ENCODE results near the gene MTF1.

Gene MTF1

GRCh38 chr1:37867784-37868183, 8.4 kb upstream of the MTF1 start:
- no peak for DNase-seq (ENCODE audit: low spot score)

- DNase-seq (ENCODE audit: low spot score), result no peak
Measured at GRCh38 chr1:37866491-37866890, 7.1 kb upstream of the MTF1 start.

GRCh38 chr1:37865348-37866120, 6.1 kb upstream of the MTF1 start:
- no peak for DNase-seq (ENCODE audit: low spot score)

DNA sequence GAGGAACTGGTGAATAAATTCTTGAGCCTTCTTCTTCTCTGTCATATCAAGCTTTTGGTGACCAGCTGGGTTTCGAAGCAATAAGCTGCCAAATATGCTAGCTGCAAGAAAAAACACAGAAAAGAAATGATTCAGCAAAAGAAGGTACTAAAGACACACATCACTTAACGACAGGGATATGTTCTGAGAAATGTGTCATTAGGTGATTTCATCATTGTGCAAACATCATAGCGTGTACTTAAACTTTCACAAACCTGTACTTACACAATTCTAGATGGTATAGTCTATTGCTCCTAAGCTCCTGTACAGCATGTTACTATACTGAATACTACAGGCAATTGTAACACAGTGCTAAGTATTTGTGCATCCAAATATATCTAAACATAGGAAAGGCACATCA, 2.9 kb upstream of the MTF1 start:
- DNase-seq (ENCODE audit: low spot score), result no peak

DNA sequence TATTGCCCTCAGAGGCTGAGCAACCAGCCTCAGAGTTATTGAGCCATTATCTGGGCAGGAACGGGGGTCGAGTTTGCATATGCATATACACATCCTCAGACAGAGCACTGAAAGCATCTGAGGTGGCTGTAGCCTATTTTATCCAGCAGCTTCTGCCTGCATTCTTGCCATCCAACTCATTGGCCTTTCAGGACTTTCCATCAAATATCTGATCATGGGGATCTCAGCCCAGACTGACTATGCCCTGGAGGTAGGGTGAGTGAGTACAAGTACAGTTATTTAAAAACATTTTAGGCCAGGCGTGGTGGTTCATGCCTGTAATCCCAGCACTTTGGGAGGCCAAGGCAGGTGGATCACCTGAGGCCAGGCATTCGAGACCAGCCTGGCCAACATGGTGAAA, 1.8 kb upstream of the MTF1 start:
- no peak for DNase-seq (ENCODE audit: low spot score)

GRCh38 chr1:37860346-37860666, 914 bp upstream of the MTF1 start:
- DNase-seq (ENCODE audit: low spot score), result no peak

- DNase-seq (ENCODE audit: low spot score), result no peak
Measured at GRCh38 chr1:37858931-37859506, 373 bp downstream of the MTF1 start.

GRCh38 chr1:37854406-37854805, 5.0 kb downstream of the MTF1 start:
- DNase-seq (ENCODE audit: low spot score), result no peak

DNA sequence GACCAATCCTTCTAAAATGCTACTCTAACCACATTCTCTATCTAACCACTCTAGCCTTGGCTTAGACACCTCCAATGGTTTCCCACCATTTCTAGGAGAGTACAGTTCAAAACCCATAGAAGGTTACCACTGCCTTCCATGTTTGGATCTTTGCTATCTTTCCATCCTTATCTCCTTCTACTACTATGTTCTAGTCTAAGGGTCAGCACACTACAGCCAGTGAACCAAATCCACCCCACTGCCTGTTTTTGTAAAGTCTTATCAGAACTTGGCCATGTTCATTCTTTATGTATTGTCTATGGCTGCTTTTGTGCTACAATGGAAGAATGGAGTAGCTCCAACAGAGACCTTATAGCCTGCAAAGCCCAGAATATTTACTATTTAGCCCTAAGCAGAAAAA, 6.2 kb downstream of the MTF1 start:
- DNase-seq (ENCODE audit: low spot score), result no peak

DNA sequence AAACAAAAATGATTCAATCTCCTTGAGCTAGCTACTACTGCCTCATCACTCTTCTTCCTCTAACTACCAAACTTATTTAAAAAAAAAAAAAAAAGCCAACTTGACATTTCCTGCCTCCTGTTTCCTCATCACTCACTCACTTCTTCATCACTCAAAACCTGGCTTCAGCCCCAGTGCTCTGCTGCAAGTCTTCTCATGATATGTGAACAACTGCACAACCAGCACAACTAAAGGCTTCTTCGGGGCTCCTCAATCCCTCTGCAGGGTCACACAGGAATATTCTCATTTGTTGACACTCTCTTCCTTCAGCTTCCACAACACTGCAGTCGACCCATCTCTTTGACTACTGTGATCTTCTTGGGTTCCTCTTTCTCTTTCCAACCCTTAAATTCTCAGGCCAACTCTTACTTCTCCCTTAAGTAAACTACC, 7.6 kb downstream of the MTF1 start:
- no peak for DNase-seq (ENCODE audit: low spot score)

DNA sequence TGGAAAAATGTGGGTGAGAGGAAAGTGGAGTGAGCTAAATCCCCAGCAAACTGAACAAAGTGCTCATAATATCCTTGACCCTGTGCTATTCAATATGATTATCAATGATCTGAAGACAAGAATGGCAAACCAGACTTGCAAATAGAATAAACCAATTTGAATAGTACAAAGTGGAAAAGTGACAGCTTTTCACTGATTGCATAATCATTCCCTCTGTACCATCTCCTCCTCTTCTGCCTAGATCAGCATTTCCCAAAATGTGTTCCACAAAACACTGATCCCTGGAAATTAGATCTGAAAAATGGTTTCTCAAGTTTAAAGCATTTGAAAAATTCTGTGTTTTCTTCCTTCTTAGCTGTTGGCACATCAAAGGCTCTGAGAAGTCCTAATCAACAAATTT, 8.1 kb downstream of the MTF1 start:
- no peak for DNase-seq (ENCODE audit: low spot score)

DNA sequence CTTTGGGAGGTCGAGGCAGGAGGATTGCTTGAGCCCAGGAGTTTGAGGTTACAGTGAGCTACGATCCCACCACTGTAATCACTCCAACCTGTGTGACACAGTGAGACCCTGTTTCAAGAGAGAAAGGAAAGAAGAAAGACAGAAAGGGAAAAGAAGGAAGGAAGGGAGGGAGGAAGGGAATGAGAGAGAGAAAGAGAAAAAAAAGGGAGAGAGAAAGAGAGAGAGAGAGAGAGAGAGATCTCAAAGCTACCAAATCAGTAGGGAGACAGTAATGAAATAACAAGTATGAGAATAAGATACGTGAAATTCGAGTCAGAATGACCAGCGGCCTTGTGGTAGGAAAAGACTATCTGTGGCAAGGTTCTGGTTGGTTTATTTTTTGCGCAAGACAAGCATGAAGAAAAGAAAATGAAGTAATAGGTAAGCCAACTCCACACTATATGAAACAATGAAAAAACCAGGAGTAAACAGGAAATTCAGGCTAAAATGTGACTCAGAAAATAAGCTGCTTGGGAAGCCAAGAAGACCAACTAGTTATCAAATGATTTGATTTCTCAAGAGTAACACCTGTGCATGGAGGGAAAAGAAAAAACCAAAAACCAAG, 8.9 kb downstream of the MTF1 start:
- no peak for DNase-seq (ENCODE audit: low spot score)

DNA sequence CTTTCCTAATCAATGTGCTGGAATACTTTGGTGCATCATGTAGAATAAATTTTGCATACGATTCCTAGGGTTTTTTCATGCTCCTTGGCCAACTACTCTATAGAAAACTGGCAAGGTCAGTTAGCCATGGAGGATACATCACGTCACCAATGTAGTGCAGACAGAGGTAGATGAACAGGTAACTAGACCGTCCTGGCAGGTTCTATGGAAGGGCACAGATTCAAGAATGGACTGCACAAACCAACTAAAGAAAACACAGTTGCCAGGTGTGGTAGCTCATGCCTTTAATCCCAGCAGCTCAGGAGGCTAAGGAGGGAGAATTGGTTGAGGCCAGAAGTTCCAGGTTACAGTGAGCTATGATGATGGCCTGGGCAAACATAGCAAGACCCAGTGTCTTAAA, 9.9 kb downstream of the MTF1 start:
- DNase-seq (ENCODE audit: low spot score), result no peak

GRCh38 chr1:37846647-37847339, 12.6 kb downstream of the MTF1 start:
- DNase-seq (ENCODE audit: low spot score), result no peak

- DNase-seq (ENCODE audit: low spot score), result no peak
Measured at GRCh38 chr1:37845786-37846185, 13.6 kb downstream of the MTF1 start.

DNA sequence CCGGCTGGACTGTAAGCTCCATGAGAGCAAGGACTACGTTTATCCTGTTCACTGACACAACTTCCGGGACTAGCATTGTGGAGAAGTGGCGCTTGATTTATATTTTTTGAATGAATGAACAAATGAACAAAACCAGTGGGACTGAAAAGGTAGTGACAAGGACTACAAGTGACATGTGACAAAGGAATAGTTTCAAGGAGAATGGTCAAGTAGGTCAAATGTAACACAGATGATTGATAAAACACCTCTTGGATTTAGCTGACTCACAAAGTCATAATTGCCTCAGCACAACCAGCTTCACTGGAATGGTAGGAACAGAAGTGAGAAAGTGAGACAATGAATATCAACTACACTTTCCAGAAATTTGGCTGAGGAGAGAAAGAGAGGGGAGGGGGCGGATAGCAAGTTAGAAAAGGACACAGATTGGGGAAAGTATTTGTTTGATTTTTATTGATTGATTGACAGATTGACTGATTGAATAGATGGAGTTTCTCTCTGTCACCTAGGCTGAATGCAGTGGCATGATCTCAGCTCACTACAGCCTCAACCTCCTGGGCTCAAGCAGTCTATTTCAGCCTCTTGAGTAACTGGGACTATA, 14.2 kb downstream of the MTF1 start:
- DNase-seq (ENCODE audit: low spot score), result no peak

DNA sequence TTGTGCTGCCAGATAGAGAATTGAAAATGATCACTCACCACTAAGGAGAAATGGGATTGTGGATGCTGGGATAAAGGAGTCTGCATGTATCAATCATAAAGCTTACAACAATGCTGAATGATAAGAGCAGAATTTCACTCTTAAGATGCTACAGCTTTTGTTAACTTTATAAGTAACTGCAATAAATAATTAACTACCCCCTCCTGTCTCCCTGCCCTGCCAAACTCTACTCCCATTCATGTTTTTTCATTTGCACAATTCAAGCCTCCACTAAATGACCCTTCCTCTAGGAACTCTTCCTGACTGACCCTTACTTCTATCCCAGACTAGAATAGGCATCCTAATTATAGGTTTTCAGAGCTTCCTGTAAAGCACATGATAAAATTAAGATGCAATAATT, 14.9 kb downstream of the MTF1 start:
- no peak for DNase-seq (ENCODE audit: low spot score)

DNA sequence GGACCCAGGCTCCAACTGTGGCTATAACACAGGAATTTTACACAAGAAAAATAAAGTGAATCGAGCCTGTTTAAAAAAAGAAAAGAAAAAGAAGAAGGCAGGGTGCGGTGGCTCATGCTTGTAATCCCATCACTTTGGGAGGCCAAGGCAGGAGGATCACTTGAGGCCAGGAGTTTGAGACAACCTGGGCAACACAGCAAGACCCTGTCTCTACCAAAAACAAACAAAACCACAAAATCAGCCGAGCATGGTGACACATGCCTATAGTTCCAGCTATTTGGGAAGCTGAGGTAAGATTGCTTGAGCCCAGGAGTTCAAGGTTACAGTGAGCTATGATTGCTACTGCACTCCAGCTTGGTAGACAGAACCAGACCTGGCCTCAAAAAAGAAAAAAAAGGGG, 17.7 kb downstream of the MTF1 start:
- DNase-seq (ENCODE audit: low spot score), result no peak

- DNase-seq (ENCODE audit: low spot score), result no peak
Measured at GRCh38 chr1:37840711-37841110, 18.7 kb downstream of the MTF1 start.

DNA sequence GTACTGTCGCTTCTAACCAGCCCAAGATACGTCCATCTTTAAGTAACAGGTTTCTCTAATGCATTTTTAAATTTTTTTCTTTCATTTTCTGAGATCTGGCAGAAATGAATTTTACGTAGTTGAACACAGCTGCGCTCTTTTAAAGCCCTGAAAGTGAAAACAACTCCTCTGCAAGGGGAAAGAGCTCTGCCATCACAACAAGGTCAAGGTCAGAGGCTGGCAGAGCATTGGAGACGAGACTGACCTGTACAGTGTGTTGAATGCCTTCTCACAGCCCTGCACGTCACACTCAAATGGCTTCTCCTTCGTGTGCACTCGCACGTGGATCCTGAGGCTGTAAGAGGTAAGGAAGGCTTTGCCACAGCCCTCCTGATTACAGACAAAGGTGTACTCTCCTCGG, 19.7 kb downstream of the MTF1 start:
- no peak for DNase-seq (ENCODE audit: low spot score)

DNA sequence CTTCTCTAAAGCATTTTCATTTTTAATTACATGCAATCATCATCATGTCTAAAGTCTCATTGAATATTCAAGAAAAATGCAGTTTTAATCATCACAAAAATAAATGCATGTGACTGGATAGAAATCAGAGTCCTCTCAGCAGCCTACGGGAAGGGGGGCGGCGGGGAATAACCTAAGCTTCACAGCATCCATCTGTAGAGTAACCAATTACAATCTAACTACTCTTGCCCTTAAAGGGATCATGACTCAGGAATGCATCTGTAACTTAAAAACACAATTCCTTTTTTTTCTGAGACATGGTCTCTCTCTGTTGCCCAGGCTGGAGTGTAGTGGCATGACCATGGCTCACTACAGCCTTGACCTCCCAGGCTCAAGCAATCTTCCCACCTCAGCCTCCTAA, 22.6 kb downstream of the MTF1 start:
- DNase-seq (ENCODE audit: low spot score), result no peak

DNA sequence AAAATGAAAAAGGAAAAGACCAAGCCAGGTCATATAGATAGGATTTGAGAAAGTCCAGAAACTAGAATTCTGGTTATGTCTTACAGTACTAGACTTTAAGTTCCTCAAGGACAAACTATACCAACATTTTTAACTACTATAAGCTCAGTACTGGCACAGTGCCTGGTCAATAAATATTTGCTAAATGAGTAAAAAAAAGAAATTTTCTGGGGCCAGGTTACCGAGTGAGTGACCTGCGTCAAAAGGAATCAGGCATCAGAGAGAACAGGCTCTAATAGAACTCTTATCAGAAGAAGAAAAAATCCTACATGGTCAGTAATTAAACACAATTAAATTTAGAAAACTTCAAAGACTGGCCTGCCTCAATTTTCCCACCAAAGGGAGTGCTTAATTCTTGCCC, 27.6 kb downstream of the MTF1 start:
- no peak for DNase-seq (ENCODE audit: low spot score)

DNA sequence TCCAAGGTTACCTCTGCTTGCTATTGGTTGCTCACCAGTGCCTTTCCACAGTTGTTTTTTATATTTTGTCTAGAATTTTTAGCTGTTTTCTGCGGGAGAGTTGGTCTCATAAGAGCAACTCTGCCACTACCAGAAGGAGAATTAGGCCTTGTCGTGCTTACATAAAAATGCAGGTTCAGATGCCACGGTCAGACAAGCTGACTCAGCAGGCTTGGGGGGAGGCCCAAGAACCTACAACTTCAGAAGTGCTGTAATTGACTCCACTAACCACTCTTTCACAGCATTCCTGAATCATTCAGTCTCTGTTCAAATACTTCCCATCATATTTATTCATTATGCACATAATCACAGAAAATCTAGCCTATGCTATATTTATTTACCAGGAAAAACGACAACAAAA, 28.3 kb downstream of the MTF1 start:
- DNase-seq (ENCODE audit: low spot score), result no peak

All from cerebellar cortex (tissue), 1 donor.